H1 (cell line): ENCODE data around the gene SSNA1. TPM values are rescaled to one million over a fixed set of nuclear protein-coding genes. Genes with fewer than 3 reads are reported as not detected.

Experiments
- CHD7 ChIP-seq: fragments of 300-600 bp; sonication (generic); IDR thresholded peaks from 2 replicates; pipeline ENCODE4 v1.7.1; 2012; ENCODE audit warnings: low read length, moderate library complexity, mild to moderate bottlenecking, inconsistent platforms; ENCODE audit not compliant: insufficient replicate concordance
- POU5F1 ChIP-seq: IDR thresholded peaks from 2 replicates; pipeline ENCODE4 v1.6.1; 2011; ENCODE audit warnings: low read depth, mild to moderate bottlenecking, low read length, moderate library complexity
- SP4 ChIP-seq: IDR thresholded peaks from 2 replicates; pipeline ENCODE4 v1.6.1; 2012; ENCODE audit warnings: low read length, inconsistent platforms
- SUZ12 ChIP-seq: fragments of 200-600 bp; sonication (generic); IDR thresholded peaks from 2 replicates; pipeline ENCODE4 v1.6.1; 2012; ENCODE audit warnings: mild to moderate bottlenecking, inconsistent platforms, low read length, moderate library complexity, mixed read lengths
- TAF7 ChIP-seq: optimal IDR thresholded peaks from 2 replicates; pipeline ENCODE3; 2011; ENCODE audit warnings: low read depth, mild to moderate bottlenecking, inconsistent platforms, low read length, moderate library complexity, borderline replicate concordance
- ZNF274 ChIP-seq: IDR thresholded peaks from 2 replicates; pipeline ENCODE4 v1.7.0; 2012; ENCODE audit warnings: low read length, borderline replicate concordance; ENCODE audit errors: extremely low read depth
- polyA plus RNA-seq, 7 experiments: library from polyadenylated mRNA; depleted of rRNA in 3 of 7; stranded (reverse) in 5 of 7; unstranded in 2 of 7; fragments of >200 nt in 5 of 7; fragments of 200-250 nt in 2 of 7; gene quantifications; 1 replicate in 5 of 7; 2 replicates in 1 of 7; 4 replicates in 1 of 7; pipeline versions ENCODE4 v1.2.1 to v1.2.3, GENCODE V29; 2011 to 2013; ENCODE audit warnings: missing spikeins in 2 of 7, mixed read lengths in 2 of 7
- total RNA-seq: library from RNA; stranded (reverse); fragmentation: NEBNext Ultra II Directional; extraction: Animal tissue kit (Norgen Biotek cat#: 25700); gene quantifications from 2 replicates; pipeline ENCODE4 v1.2.1, GENCODE V29; 2021
- TF ChIP-seq, protein P1 (sequence below), 3 experiments: IDR thresholded peaks; 1 replicate in 2 of 3; 2 replicates in 1 of 3; pipeline versions ENCODE4 v1.5.1 to v1.6.1; 2011; ENCODE audit warnings: low read length in 3 of 3, mild to moderate bottlenecking in 3 of 3, inconsistent platforms in 2 of 3, low read depth in 1 of 3, moderate library complexity in 1 of 3; ENCODE audit not compliant: insufficient read depth in 1 of 3; ENCODE audit errors: control extremely low read depth in 1 of 3

The SSNA1 gene
- total and polyA plus RNA-seq, 2 of the 8 experiments (the other 6 are each of a cell fraction or from before 2014, with no cell fraction given), result 87.3 to 157 TPM

- TF ChIP-seq CHD7, result no peak
- peak; percentile 80 for TF ChIP-seq TAF7
- no peak for TF ChIP-seq ZNF274
- TF ChIP-seq, protein P1, sequence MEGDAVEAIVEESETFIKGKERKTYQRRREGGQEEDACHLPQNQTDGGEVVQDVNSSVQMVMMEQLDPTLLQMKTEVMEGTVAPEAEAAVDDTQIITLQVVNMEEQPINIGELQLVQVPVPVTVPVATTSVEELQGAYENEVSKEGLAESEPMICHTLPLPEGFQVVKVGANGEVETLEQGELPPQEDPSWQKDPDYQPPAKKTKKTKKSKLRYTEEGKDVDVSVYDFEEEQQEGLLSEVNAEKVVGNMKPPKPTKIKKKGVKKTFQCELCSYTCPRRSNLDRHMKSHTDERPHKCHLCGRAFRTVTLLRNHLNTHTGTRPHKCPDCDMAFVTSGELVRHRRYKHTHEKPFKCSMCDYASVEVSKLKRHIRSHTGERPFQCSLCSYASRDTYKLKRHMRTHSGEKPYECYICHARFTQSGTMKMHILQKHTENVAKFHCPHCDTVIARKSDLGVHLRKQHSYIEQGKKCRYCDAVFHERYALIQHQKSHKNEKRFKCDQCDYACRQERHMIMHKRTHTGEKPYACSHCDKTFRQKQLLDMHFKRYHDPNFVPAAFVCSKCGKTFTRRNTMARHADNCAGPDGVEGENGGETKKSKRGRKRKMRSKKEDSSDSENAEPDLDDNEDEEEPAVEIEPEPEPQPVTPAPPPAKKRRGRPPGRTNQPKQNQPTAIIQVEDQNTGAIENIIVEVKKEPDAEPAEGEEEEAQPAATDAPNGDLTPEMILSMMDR (IDR thresholded peaks at IDR 0.05; ENCODE audit: control extremely low read depth in 1 of 3, insufficient read depth in 1 of 3, low read depth in 1 of 3, low read length in 3 of 3), result no peak
- TF ChIP-seq POU5F1, result no peak
- no peak for TF ChIP-seq SP4
- no peak for TF ChIP-seq SUZ12
Observed at GRCh38 chr9:137205126-137206069, 16.9 kb downstream of the SSNA1 start, which contains the start of the genes NDOR1 and TMEM203 (continued).
